SK-N-SH treated with all-trans-retinoic acid at 6 μM for 48 hours (cell line): ENCODE data around the gene ZNF428.

Experiments
- ATAC-seq: fragments of 200-7000 bp; cut with Tn5 transposase; 3 replicates; pipeline ENCODE4 v1.9.1; 2020; ENCODE audit warnings: mild to moderate bottlenecking, moderate library complexity
- BACH2 ChIP-seq: fragments of 250-450 bp; sonication (Bioruptor Pico); IDR thresholded peaks from 2 replicates; pipeline ENCODE4 v1.9.0; 2021; ENCODE audit warnings: mild to moderate bottlenecking, borderline replicate concordance
- CREB5 ChIP-seq: fragments of 250-450 bp; sonication (Bioruptor Pico); IDR thresholded peaks from 2 replicates; pipeline ENCODE4 v1.5.1; 2020; ENCODE audit warnings: low read depth, mild to moderate bottlenecking, moderate library complexity
- CSDC2 ChIP-seq: fragments of 250-450 bp; sonication (Bioruptor Pico); IDR thresholded peaks from 2 replicates; pipeline ENCODE4 v1.5.0; 2020; ENCODE audit warnings: mild to moderate bottlenecking, moderate library complexity
- ESRRG ChIP-seq: fragments of 250-450 bp; sonication (Bioruptor Pico); IDR thresholded peaks from 2 replicates; pipeline ENCODE4 v1.6.1; 2021; ENCODE audit warnings: mild to moderate bottlenecking
- GLIS3 ChIP-seq: fragments of 250-450 bp; sonication (Bioruptor Pico); IDR thresholded peaks from 2 replicates; pipeline ENCODE4 v1.5.0; 2020; ENCODE audit warnings: mild to moderate bottlenecking, moderate library complexity
- ISL1 ChIP-seq: fragments of 250-450 bp; sonication (Bioruptor Pico); IDR thresholded peaks from 2 replicates; pipeline ENCODE4 v2.1.2; 2022; ENCODE audit warnings: mild to moderate bottlenecking, moderate library complexity
- PPARA ChIP-seq: fragments of 250-450 bp; sonication (Bioruptor Pico); IDR thresholded peaks from 2 replicates; pipeline ENCODE4 v1.5.0; 2020; ENCODE audit warnings: mild to moderate bottlenecking, borderline replicate concordance
- RARB ChIP-seq: fragments of 250-450 bp; sonication (Bioruptor Pico); IDR thresholded peaks from 2 replicates; pipeline ENCODE4 v1.8.0; 2021; ENCODE audit warnings: mild to moderate bottlenecking, moderate library complexity
- TCF4 ChIP-seq: fragments of 250-450 bp; sonication (Bioruptor Pico); IDR thresholded peaks from 2 replicates; pipeline ENCODE4 v1.8.0; 2021; ENCODE audit warnings: mild to moderate bottlenecking, moderate library complexity, borderline replicate concordance
- TOX ChIP-seq: fragments of 250-450 bp; sonication (Bioruptor Pico); IDR thresholded peaks from 2 replicates; pipeline ENCODE4 v1.8.0; 2021; ENCODE audit warnings: mild to moderate bottlenecking, moderate library complexity, borderline replicate concordance
- TSHZ2 ChIP-seq: fragments of 250-450 bp; sonication (Bioruptor Pico); IDR thresholded peaks from 2 replicates; pipeline ENCODE4 v1.5.0; 2020; ENCODE audit warnings: mild to moderate bottlenecking, moderate library complexity
- ZC3H10 ChIP-seq: fragments of 250-450 bp; sonication (Bioruptor Pico); IDR thresholded peaks from 2 replicates; pipeline ENCODE4 v1.5.1; 2021; ENCODE audit warnings: mild to moderate bottlenecking, moderate library complexity
- ZFP30 ChIP-seq: fragments of 450-650 bp; formaldehyde crosslinking; IDR thresholded peaks from 2 replicates; pipeline ENCODE4 v1.5.0; 2022; ENCODE audit warnings: mild to moderate bottlenecking, moderate library complexity
- ZNF565 ChIP-seq: fragments of 450-650 bp; formaldehyde crosslinking; conservative IDR thresholded peaks from 2 replicates; pipeline ENCODE4 v1.5.0; 2020; ENCODE audit warnings: low read depth, mild to moderate bottlenecking, moderate library complexity
- ZNF70 ChIP-seq: fragments of 450-650 bp; formaldehyde crosslinking; IDR thresholded peaks from 2 replicates; pipeline ENCODE4 v1.5.0; 2020; ENCODE audit warnings: mild to moderate bottlenecking, moderate library complexity
- ZNF8 ChIP-seq: fragments of 450-650 bp; formaldehyde crosslinking; IDR thresholded peaks from 2 replicates; pipeline ENCODE4 v1.5.0; 2020; ENCODE audit warnings: mild to moderate bottlenecking, moderate library complexity
- TF ChIP-seq, protein P1 (sequence below): fragments of 250-450 bp; sonication (Bioruptor Pico); IDR thresholded peaks from 2 replicates; pipeline ENCODE4 v1.8.0; 2020; ENCODE audit warnings: mild to moderate bottlenecking, moderate library complexity, borderline replicate concordance
- TF ChIP-seq, protein P2 (sequence below): fragments of 250-450 bp; sonication (Bioruptor Pico); IDR thresholded peaks from 2 replicates; pipeline ENCODE4 v1.5.1; 2021; ENCODE audit warnings: mild to moderate bottlenecking, moderate library complexity

ZNF428 gene

DNA sequence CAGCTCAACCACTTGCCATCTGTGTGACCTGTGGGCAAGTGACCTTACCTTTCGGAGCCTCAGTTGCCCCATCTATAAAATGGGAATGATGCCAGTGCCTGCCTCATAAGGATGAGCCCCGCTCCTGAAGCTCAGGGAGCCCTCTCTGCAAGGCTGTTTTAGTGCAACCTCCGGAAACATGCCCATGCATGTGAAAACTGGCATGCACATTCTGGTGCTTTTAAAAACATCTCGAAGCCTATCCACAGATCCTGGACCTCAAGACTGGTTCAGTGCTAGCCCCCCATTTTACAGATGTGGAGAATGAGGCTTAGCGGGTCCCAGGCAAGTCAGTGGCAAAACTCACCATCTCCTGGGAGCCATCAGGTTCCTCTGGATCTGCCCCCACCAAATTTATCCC, 14.6 kb upstream of the ZNF428 start:
- no peak for TF ChIP-seq PPARA
- no peak for TF ChIP-seq ISL1
- no peak for TF ChIP-seq ZFP30
- TF ChIP-seq, protein P1, sequence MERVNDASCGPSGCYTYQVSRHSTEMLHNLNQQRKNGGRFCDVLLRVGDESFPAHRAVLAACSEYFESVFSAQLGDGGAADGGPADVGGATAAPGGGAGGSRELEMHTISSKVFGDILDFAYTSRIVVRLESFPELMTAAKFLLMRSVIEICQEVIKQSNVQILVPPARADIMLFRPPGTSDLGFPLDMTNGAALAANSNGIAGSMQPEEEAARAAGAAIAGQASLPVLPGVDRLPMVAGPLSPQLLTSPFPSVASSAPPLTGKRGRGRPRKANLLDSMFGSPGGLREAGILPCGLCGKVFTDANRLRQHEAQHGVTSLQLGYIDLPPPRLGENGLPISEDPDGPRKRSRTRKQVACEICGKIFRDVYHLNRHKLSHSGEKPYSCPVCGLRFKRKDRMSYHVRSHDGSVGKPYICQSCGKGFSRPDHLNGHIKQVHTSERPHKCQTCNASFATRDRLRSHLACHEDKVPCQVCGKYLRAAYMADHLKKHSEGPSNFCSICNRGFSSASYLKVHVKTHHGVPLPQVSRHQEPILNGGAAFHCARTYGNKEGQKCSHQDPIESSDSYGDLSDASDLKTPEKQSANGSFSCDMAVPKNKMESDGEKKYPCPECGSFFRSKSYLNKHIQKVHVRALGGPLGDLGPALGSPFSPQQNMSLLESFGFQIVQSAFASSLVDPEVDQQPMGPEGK (CRISPR knock-in tag) = no peak
- TF ChIP-seq CSDC2 (CRISPR knock-in tag) = no peak
- TF ChIP-seq BACH2 (CRISPR knock-in tag) = no peak
- no peak for TF ChIP-seq TSHZ2 (CRISPR knock-in tag)
- no peak for TF ChIP-seq ESRRG (CRISPR knock-in tag)
- TF ChIP-seq, all 23 proteins: peak for 0
- ATAC-seq = no peak

- no peak for ATAC-seq
These were observed 14.1 kb upstream of the ZNF428 start for GRCh38 chr19:43633520-43633919.

GRCh38 chr19:43631491-43631890, 12.1 kb upstream of the ZNF428 start:
- no peak for ATAC-seq
- TF ChIP-seq, protein P1 (CRISPR knock-in tag) = no peak
- no peak for TF ChIP-seq ZFP30
- TF ChIP-seq ISL1 = no peak
- TF ChIP-seq, protein P2, sequence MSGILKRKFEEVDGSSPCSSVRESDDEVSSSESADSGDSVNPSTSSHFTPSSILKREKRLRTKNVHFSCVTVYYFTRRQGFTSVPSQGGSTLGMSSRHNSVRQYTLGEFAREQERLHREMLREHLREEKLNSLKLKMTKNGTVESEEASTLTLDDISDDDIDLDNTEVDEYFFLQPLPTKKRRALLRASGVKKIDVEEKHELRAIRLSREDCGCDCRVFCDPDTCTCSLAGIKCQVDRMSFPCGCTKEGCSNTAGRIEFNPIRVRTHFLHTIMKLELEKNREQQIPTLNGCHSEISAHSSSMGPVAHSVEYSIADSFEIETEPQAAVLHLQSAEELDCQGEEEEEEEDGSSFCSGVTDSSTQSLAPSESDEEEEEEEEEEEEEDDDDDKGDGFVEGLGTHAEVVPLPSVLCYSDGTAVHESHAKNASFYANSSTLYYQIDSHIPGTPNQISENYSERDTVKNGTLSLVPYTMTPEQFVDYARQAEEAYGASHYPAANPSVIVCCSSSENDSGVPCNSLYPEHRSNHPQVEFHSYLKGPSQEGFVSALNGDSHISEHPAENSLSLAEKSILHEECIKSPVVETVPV (CRISPR knock-in tag) = no peak
- no peak for TF ChIP-seq CSDC2 (CRISPR knock-in tag)
- TF ChIP-seq RARB (CRISPR knock-in tag) = no peak
- no peak for TF ChIP-seq TCF4 (CRISPR knock-in tag)
- no peak for TF ChIP-seq ZNF8 (CRISPR knock-in tag)

More at GRCh38 chr19:43633520-43633919, 14.1 kb upstream of the ZNF428 start:
- TF ChIP-seq PPARA = no peak
- TF ChIP-seq TCF4 (CRISPR knock-in tag) = no peak
- no peak for TF ChIP-seq TOX (CRISPR knock-in tag)
- TF ChIP-seq ESRRG (CRISPR knock-in tag) = no peak
- TF ChIP-seq RARB (CRISPR knock-in tag) = no peak
- TF ChIP-seq ZC3H10 (CRISPR knock-in tag) = no peak
- no peak for TF ChIP-seq ZNF8 (CRISPR knock-in tag)
- no peak for TF ChIP-seq ZNF565 (CRISPR knock-in tag)
- TF ChIP-seq ZNF70 (CRISPR knock-in tag) = no peak
- TF ChIP-seq CREB5 (CRISPR knock-in tag) = no peak
- no peak for TF ChIP-seq TSHZ2 (CRISPR knock-in tag)
- TF ChIP-seq ISL1 = no peak
- no peak for TF ChIP-seq GLIS3 (CRISPR knock-in tag)
- TF ChIP-seq, protein P2 (CRISPR knock-in tag) = no peak
- TF ChIP-seq, all 23 proteins: peak for 0
